ENCODE data around the gene SFTA2. TPM values are rescaled to one million over a fixed set of nuclear protein-coding genes. Genes with fewer than 3 reads are reported as not detected.

Gene SFTA2
- total RNA-seq, 1 donor from 2014 or later = not detected

GRCh38 chr6:30885999-30886896 is 45.7 kb downstream of the SFTA2 start:
- Mint-ChIP-seq H3K4me3 (peak overlapping the region; percentile 84), H3K27ac (peak overlapping the region; percentile 1), H3K36me3 (ENCODE audit: low read depth) (peaks cover 19% of the 10 kb centered on the region), H3K9me3 (no peaks in the 10 kb centered on the region), H3K27me3 (no peaks in the 10 kb centered on the region), H3K4me1 (peaks cover 54% of the 10 kb centered on the region)
- POLR2A ChIA-PET = interaction anchor here (0.6 kb wide), 1 partner anchor 262 kb away, joined by 4 read pairs; no protein-coding TSS in a partner anchor
- ATAC-seq (ENCODE audit: low read depth) = no peak
- CTCF ChIA-PET = no interaction called here
- no peak for TF ChIP-seq CTCF (IDR thresholded peaks at IDR 0.05)
- no peak for DNase-seq
- intact Hi-C loops (cut with micrococcal nuclease) = loop anchor here (2.0 kb wide), 1 partner anchor 29 kb away; the partner anchor contains the start of gene VARS2

GRCh38 chr6:30885481-30885998 is 46.4 kb downstream of the SFTA2 start:
- no peak for TF ChIP-seq CTCF (IDR thresholded peaks at IDR 0.05)
- Mint-ChIP-seq H3K9me3 (no peaks in the 10 kb centered on the region), H3K4me3 (peak overlapping the region; percentile 84), H3K27me3 (no peaks in the 10 kb centered on the region), H3K27ac (peak overlapping the region; percentile 80), H3K4me1 (peaks cover 56% of the 10 kb centered on the region), H3K36me3 (ENCODE audit: low read depth) (peaks cover 14% of the 10 kb centered on the region)
- POLR2A ChIA-PET = interaction anchor here (0.6 to 3.7 kb wide), 3 partner anchors 11 to 213 kb away, joined by 3 to 22 read pairs (median 4); partner anchors contain the start of genes DHX16 and VARS2
- no peak for DNase-seq
- intact Hi-C loops (cut with micrococcal nuclease) = loop anchor here (2.0 kb wide), 1 partner anchor 29 kb away; the partner anchor contains the start of gene VARS2
- no peak for ATAC-seq (ENCODE audit: low read depth)
- CTCF ChIA-PET = interaction anchor here (0.6 to 1.1 kb wide), 2 partner anchors 28 to 202 kb away, joined by 3 read pairs; partner anchors contain the start of gene VARS2

- Mint-ChIP-seq H3K9me3 (no peaks in the 10 kb centered on the region), H3K4me3 (peak overlapping the region; percentile 84), H3K27me3 (no peaks in the 10 kb centered on the region), H3K4me1 (peaks cover 59% of the 10 kb centered on the region), H3K27ac (peak overlapping the region; percentile 80), H3K36me3 (ENCODE audit: low read depth) (peaks cover 7% of the 10 kb centered on the region)
- peak; percentile 49 for ATAC-seq (ENCODE audit: low read depth)
- intact Hi-C loops (cut with micrococcal nuclease) = loop anchor here (2.0 kb wide), 1 partner anchor 30 kb away; the partner anchor contains the start of gene VARS2
- no peak for TF ChIP-seq CTCF (IDR thresholded peaks at IDR 0.05)
- CTCF ChIA-PET = interaction anchor here (0.6 to 1.8 kb wide), 5 partner anchors 29 to 203 kb away, joined by 3 to 7 read pairs (median 3); partner anchors contain the start of gene VARS2
- DNase-seq = peak; percentile 45
- POLR2A ChIA-PET = interaction anchor here (0.6 to 3.7 kb wide), 7 partner anchors 12 to 584 kb away, joined by 3 to 22 read pairs (median 5); partner anchors contain the start of genes DHX16, GTF2H4 and VARS2
Observed at GRCh38 chr6:30884521-30885480, 47.2 kb downstream of the SFTA2 start.

GRCh38 chr6:30883685-30884520 is 48.1 kb downstream of the SFTA2 start, which contains the start of gene DDR1:
DDR1 (plus strand) TSS chr6:30884519; CDS start chr6:30888730, 4,211 bp downstream.
- Mint-ChIP-seq H3K36me3 (ENCODE audit: low read depth) (peaks cover under 1% of the 10 kb centered on the region), H3K9me3 (no peaks in the 10 kb centered on the region), H3K27ac (peak within 1 kb of the TSS; percentile 80), H3K4me1 (peaks cover 64% of the 10 kb centered on the region), H3K4me3 (peak within 1 kb of the TSS; percentile 84), H3K27me3 (no peaks in the 10 kb centered on the region)
- ChIA-PET CTCF (interaction anchor here (1.0 to 1.8 kb wide), 5 partner anchors 30 to 196 kb away, joined by 3 to 7 read pairs (median 3); no protein-coding TSS in a partner anchor), POLR2A (interaction anchor here (0.6 to 3.7 kb wide), 10 partner anchors 22 to 691 kb away, joined by 3 to 22 read pairs (median 8); partner anchors contain the start of genes DHX16, GTF2H4 and VARS2)
- no peak for TF ChIP-seq CTCF (IDR thresholded peaks at IDR 0.05)
- DNase-seq = peak; percentile 47
- intact Hi-C loops (cut with micrococcal nuclease) = loop anchor here (1.0 to 2.0 kb wide), 2 partner anchors 24 to 31 kb away; partner anchors contain the start of genes GTF2H4 and VARS2
- peak; percentile 59 for ATAC-seq (ENCODE audit: low read depth)

Measured in activated B cell treated with CpG ODN at 0.5 μM for 24 hours (primary cell).